PC-3 (cell line): ENCODE data around the gene ONECUT1. TPM values are rescaled to one million over a fixed set of nuclear protein-coding genes. Genes with fewer than 3 reads are reported as not detected.

Source experiments
- ATAC-seq: fragments of 200-7000 bp; cut with Tn5 transposase; 2 replicates; pipeline ENCODE4 v1.9.1; 2020; ENCODE audit warnings: mild to moderate bottlenecking, moderate library complexity
- BruUV-seq: library from RNA; stranded (reverse); fragments of 400-500 nt; replicated peaks from 2 replicates; lab custom pipeline; 2021; lab: Mats Ljungman, UMichigan
- CTCF ChIA-PET: fragments of 300-600 bp; sonication (Branson Sonifier 250); formaldehyde crosslinking; loops from one replicate; lab custom pipeline; 2022; ENCODE audit warnings: antibody characterized with exemption; lab: Charles Lee
- POLR2A ChIA-PET: fragments of 300-600 bp; sonication (Branson Sonifier 250); formaldehyde crosslinking; loops from one replicate; lab custom pipeline; 2022; ENCODE audit warnings: antibody characterized with exemption; ENCODE audit not compliant: unreplicated experiment; lab: Charles Lee
- DNase-seq: peaks from one replicate; pipeline ENCODE4 v3.0.0-alpha.2; 2015
- H2AFZ ChIP-seq: fragments of 300-600 bp; sonication (generic); 2 replicates; pipeline ENCODE4 v1.6.0; 2016; ENCODE audit warnings: antibody characterized with exemption, low read length
- H3F3A ChIP-seq: fragments of 300-600 bp; sonication (generic); one replicate; pipeline ENCODE4 v1.6.0; 2017; ENCODE audit warnings: antibody characterized with exemption, low read length, control low read depth, mild to moderate bottlenecking; ENCODE audit not compliant: unreplicated experiment
- H3K27ac ChIP-seq: fragments of 300-600 bp; sonication (generic); 2 replicates; pipeline ENCODE4 v1.5.1; 2016; ENCODE audit warnings: mild to moderate bottlenecking, low read length
- H3K27me3 ChIP-seq: fragments of 300-600 bp; sonication (generic); 2 replicates; pipeline ENCODE4 v1.6.1; 2016; ENCODE audit warnings: low read length, mixed read lengths
- H3K36me3 ChIP-seq: fragments of 300-600 bp; sonication (generic); 2 replicates; pipeline ENCODE4 v1.6.1; 2016; ENCODE audit warnings: low read depth, mixed run types, low read length, mixed read lengths
- H3K4me1 ChIP-seq: fragments of 300-600 bp; sonication (generic); 2 replicates; pipeline ENCODE4 v1.5.1; 2016; ENCODE audit warnings: low read length; ENCODE audit not compliant: insufficient read depth
- H3K4me2 ChIP-seq: fragments of 300-600 bp; sonication (generic); 2 replicates; pipeline ENCODE4 v1.6.0; 2016; ENCODE audit warnings: low read length
- H3K4me3 ChIP-seq: fragments of 300-600 bp; sonication (generic); 2 replicates; pipeline ENCODE4 v1.5.1; 2016; ENCODE audit warnings: mild to moderate bottlenecking, low read length, mixed read lengths
- H3K79me2 ChIP-seq: fragments of 300-600 bp; sonication (generic); 2 replicates; pipeline ENCODE4 v1.6.1; 2017; ENCODE audit warnings: low read length, mixed read lengths
- H3K9ac ChIP-seq: fragments of 300-600 bp; sonication (generic); 2 replicates; pipeline ENCODE4 v1.6.0; 2016; ENCODE audit warnings: mild to moderate bottlenecking, low read length
- H3K9me2 ChIP-seq: fragments of 300-600 bp; sonication (generic); replicated peaks from 2 replicates; pipeline ENCODE4 v1.6.1; 2016; ENCODE audit warnings: mixed run types, low read length, mixed read lengths
- H3K9me3 ChIP-seq: fragments of 300-600 bp; sonication (generic); 2 replicates; pipeline ENCODE4 v1.6.1; 2016; ENCODE audit warnings: low read length, mixed read lengths
- H4K20me1 ChIP-seq: fragments of 300-600 bp; sonication (generic); 2 replicates; pipeline ENCODE4 v1.6.1; 2016; ENCODE audit warnings: low read length, mixed read lengths
- CTCF ChIP-seq: fragments of 300-600 bp; sonication (generic); conservative IDR thresholded peaks from 2 replicates; pipeline ENCODE4 v1.5.1; 2017; ENCODE audit warnings: antibody characterized with exemption, low read depth, mild to moderate bottlenecking, low read length
- EZH2 ChIP-seq: fragments of 300-600 bp; sonication (generic); IDR thresholded peaks from one replicate; pipeline ENCODE4 v1.6.1; 2017; ENCODE audit warnings: antibody characterized with exemption, mild to moderate bottlenecking, low read length; ENCODE audit not compliant: unreplicated experiment
- EZH2phosphoT487 ChIP-seq: fragments of 300-600 bp; sonication (generic); IDR thresholded peaks from 2 replicates; pipeline ENCODE4 v1.6.1; 2018; ENCODE audit warnings: mild to moderate bottlenecking, antibody characterized with exemption, low read length, borderline replicate concordance
- intact Hi-C: fragments of 100-400 bp; cut with micrococcal nuclease; formaldehyde crosslinking; loops from 2 replicates; pipeline ENCODE4 v1.9.0; 2023
- total RNA-seq: library from RNA; depleted of rRNA; stranded (reverse); fragments of >200 nt; gene quantifications from 2 replicates; pipeline ENCODE4 v1.2.3, GENCODE V29; 2014

Gene ONECUT1
- total RNA-seq, 1 experiment from 2014 or later: not detected

GRCh38 chr15:52764731-52765130 lies 25.4 kb downstream of the ONECUT1 start:
- Histone ChIP-seq H3K79me2 (no peaks in the 10 kb centered on the region), H3K9ac (no peak overlapping the region), H2AFZ (no peak overlapping the region), H4K20me1 (no peaks in the 10 kb centered on the region), H3K4me1 (no peaks in the 10 kb centered on the region), H3F3A (no peaks in the 10 kb centered on the region), H3K4me2 (no peak overlapping the region), H3K9me2 (no peaks in the 10 kb centered on the region), H3K9me3 (no peaks in the 10 kb centered on the region), H3K27ac (no peak overlapping the region), H3K4me3 (no peak overlapping the region), H3K27me3 (peaks cover 39% of the 10 kb centered on the region), H3K36me3 (no peaks in the 10 kb centered on the region)
- no peak for DNase-seq
- ChIA-PET POLR2A (no interaction called here), CTCF (no interaction called here)
- TF ChIP-seq EZH2phosphoT487: no peak
- no peak for TF ChIP-seq CTCF
- no peak for TF ChIP-seq EZH2
- intact Hi-C loops: no loop called here
- ATAC-seq: no peak
- no TSS peak for BruUV-seq

DNA sequence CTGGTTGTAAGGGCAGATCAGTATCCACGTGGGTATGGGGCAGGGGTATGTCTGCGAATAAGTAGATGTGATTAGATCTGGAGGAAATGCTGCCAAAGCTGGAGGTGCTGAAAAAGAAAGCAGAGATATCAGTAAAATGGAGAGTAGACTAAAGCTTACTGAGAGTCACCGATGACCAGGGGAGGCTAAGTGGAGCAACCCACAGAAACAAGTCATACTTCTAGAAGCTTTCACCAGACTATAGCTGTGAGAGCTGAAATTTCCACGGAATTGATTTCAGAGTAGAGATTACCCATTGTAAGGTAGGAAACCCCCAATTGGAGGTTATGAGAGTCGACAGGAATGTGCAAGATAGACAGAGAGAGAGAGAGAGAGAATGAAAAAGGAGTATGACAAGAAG lies 27.5 kb downstream of the ONECUT1 start:
- Histone ChIP-seq H3K9me3 (no peaks in the 10 kb centered on the region), H3F3A (no peaks in the 10 kb centered on the region), H4K20me1 (no peaks in the 10 kb centered on the region), H2AFZ (no peak overlapping the region), H3K36me3 (no peaks in the 10 kb centered on the region), H3K79me2 (no peaks in the 10 kb centered on the region), H3K9me2 (no peaks in the 10 kb centered on the region), H3K9ac (no peak overlapping the region), H3K27me3 (peaks cover 28% of the 10 kb centered on the region), H3K27ac (no peak overlapping the region), H3K4me2 (no peak overlapping the region), H3K4me1 (no peaks in the 10 kb centered on the region), H3K4me3 (no peak overlapping the region)
- ATAC-seq (no peak), DNase-seq (no peak)
- CTCF ChIA-PET: no interaction called here
- TF ChIP-seq EZH2phosphoT487 (no peak), CTCF (no peak), EZH2 (no peak)
- intact Hi-C loops: no loop called here
- no TSS peak for BruUV-seq
- POLR2A ChIA-PET: no interaction called here

GRCh38 chr15:52760562-52760961 lies 29.6 kb downstream of the ONECUT1 start:
- Histone ChIP-seq H4K20me1 (no peaks in the 10 kb centered on the region), H3K9me3 (no peaks in the 10 kb centered on the region), H3K4me2 (no peak overlapping the region), H3K4me1 (no peaks in the 10 kb centered on the region), H3K27ac (no peak overlapping the region), H3K4me3 (no peak overlapping the region), H3K9me2 (no peaks in the 10 kb centered on the region), H3K27me3 (peaks cover 25% of the 10 kb centered on the region; the same call in 1 of the 2 replicates), H3F3A (no peaks in the 10 kb centered on the region), H3K9ac (no peak overlapping the region), H2AFZ (no peak overlapping the region), H3K79me2 (no peaks in the 10 kb centered on the region), H3K36me3 (no peaks in the 10 kb centered on the region)
- TF ChIP-seq EZH2 (no peak), CTCF (no peak), EZH2phosphoT487 (no peak)
- ChIA-PET CTCF (no interaction called here), POLR2A (no interaction called here)
- no peak for DNase-seq
- intact Hi-C loops: no loop called here
- no TSS peak for BruUV-seq
- no peak for ATAC-seq
